Measurements from ENCODE around the gene RNPC3. TPM values are rescaled to one million over a fixed set of nuclear protein-coding genes. Genes with fewer than 3 reads are reported as not detected.

The RNPC3 gene, protein sequence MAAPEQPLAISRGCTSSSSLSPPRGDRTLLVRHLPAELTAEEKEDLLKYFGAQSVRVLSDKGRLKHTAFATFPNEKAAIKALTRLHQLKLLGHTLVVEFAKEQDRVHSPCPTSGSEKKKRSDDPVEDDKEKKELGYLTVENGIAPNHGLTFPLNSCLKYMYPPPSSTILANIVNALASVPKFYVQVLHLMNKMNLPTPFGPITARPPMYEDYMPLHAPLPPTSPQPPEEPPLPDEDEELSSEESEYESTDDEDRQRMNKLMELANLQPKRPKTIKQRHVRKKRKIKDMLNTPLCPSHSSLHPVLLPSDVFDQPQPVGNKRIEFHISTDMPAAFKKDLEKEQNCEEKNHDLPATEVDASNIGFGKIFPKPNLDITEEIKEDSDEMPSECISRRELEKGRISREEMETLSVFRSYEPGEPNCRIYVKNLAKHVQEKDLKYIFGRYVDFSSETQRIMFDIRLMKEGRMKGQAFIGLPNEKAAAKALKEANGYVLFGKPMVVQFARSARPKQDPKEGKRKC
- 37.6 TPM for total RNA-seq

DNA sequence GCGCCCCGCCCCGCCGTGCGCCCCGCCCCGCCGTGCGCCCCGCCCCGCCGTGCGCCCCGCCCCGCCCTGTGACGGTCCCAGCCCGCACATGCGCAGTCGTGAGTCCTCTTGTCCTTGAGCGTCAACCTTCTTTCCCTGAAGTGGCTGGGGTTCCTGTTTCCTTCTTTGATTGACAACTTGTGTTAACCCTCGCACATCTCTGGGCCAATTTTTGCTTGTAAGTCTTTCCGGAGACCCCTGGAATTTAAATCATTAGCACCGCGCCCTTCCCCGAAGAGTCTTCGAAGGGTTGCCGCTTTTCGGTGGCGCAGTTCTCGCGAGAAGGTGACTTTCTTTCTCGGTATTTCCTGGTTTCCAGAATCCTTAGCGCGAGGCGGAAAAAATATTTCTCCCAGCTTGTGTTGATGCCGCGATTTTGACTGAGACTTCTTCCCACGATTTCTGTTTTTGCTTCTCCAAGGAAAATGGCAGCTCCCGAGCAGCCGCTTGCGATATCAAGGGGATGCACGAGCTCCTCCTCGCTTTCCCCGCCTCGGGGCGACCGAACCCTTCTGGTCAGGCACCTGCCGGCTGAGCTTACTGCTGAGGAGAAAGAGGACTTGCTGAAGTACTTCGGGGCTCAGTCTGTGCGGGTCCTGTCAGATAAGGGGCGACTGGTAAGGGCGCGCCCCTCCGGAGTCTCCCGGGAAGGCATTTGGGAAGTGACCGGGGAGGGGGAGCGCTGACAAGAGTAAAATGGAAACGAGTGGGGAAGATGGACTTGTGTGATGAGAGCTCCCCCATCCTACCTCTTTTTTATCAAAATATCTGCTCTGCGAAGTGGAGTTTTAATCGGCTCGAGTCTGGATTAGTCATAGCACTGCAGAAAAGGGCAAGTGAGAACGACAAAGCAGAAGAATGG is at the start of gene RNPC3:
TSS of gene RNPC3 (plus strand) at position 93 of the 901 bp plus-strand sequence. CDS start at position 465, 372 bp downstream.

DNA sequence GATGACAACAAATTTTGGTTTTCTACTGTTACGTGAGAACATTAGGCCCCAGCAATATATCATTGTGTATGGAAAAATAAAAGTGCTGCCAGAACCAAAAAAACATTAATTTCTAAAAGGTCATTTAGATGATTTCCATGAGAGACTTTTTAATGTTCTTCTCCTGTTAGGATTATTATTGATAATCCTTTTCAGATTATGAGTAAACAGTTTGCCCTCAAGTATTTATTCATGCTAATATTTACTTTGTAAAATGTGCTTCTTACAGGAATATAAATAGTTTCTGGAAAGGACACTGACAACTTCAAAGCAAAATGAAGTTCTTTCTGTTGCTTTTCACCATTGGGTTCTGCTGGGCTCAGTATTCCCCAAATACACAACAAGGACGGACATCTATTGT is 45.8 kb downstream of the RNPC3 start, which contains the start of gene AMY2B:
TSS of gene AMY2B (plus strand) at position 301 of the 400 bp plus-strand sequence. CDS start at position 315, 14 bp downstream.

Other genes starting within 250 kb of the RNPC3 start
- 84.2 TPM for gene AMY2B, start 45.9 kb downstream of the RNPC3 start, total RNA-seq
- not detected for gene AMY2A, start 91.7 kb downstream of the RNPC3 start, total RNA-seq
- not detected for gene AMY1A, start 130.1 kb downstream of the RNPC3 start, total RNA-seq
- not detected for gene AMY1B, start 170.5 kb downstream of the RNPC3 start, total RNA-seq
- gene AMY1C, start 224.2 kb downstream of the RNPC3 start, total RNA-seq, result not detected

Measured in parietal lobe (tissue), 1 donor.